H54 (cell line): ENCODE results near the gene SPATA18.

Experiments used
- DNase-seq: peaks from one replicate; pipeline ENCODE4 v3.0.0; 2011; ENCODE audit warnings: low spot score, mixed read lengths; ENCODE audit not compliant: insufficient read length
- FAIRE-seq: peaks from 3 replicates; lab custom pipeline; 2011; peaks lifted over from hg19 to GRCh38; lab: Jason Lieb, UNC
- POLR2A ChIP-seq: IDR thresholded peaks from 2 replicates; pipeline ENCODE4 v1.6.1; 2011; ENCODE audit warnings: low read depth, mild to moderate bottlenecking, low read length

The SPATA18 gene

GRCh38 chr4:52051213-52051614 is at the start of gene SPATA18:
Gene SPATA18 (plus strand): TSS chr4:52051304. CDS start chr4:52051705, 401 bp downstream.
- DNase-seq (no peak), FAIRE-seq (no peak)
- TF ChIP-seq POLR2A = 0 out of 2 replicates have a peak, but pooled peaks have one; percentile 17

GRCh38 chr4:52001616-52002015 is 49.5 kb upstream of the SPATA18 start:
- DNase-seq (no peak), FAIRE-seq (no peak)

GRCh38 chr4:52004414-52004813 is 46.7 kb upstream of the SPATA18 start:
- no peak for TF ChIP-seq POLR2A
- no peak for FAIRE-seq

More at GRCh38 chr4:52001616-52002015, 49.5 kb upstream of the SPATA18 start:
- no peak for TF ChIP-seq POLR2A

GRCh38 chr4:52005604-52006273 is 45.4 kb upstream of the SPATA18 start:
- FAIRE-seq (no peak), DNase-seq (no peak)
- no peak for TF ChIP-seq POLR2A

More at GRCh38 chr4:52004414-52004813, 46.7 kb upstream of the SPATA18 start:
- DNase-seq = no peak

GRCh38 chr4:52006887-52007286 is 44.2 kb upstream of the SPATA18 start:
- no peak for DNase-seq
- FAIRE-seq = no peak

GRCh38 chr4:52010986-52011385 is 40.1 kb upstream of the SPATA18 start:
- FAIRE-seq (no peak), DNase-seq (no peak)
- TF ChIP-seq POLR2A = no peak

More at GRCh38 chr4:52006887-52007286, 44.2 kb upstream of the SPATA18 start:
- TF ChIP-seq POLR2A = no peak

GRCh38 chr4:52012651-52013050 is 38.5 kb upstream of the SPATA18 start:
- no peak for TF ChIP-seq POLR2A
- FAIRE-seq = no peak

GRCh38 chr4:52014903-52015302 is 36.2 kb upstream of the SPATA18 start:
- FAIRE-seq = no peak
- DNase-seq = no peak
- no peak for TF ChIP-seq POLR2A

More at GRCh38 chr4:52012651-52013050, 38.5 kb upstream of the SPATA18 start:
- no peak for DNase-seq

- DNase-seq = no peak
- FAIRE-seq = no peak
- no peak for TF ChIP-seq POLR2A
These were observed 35.7 kb upstream of the SPATA18 start for GRCh38 chr4:52015366-52015765.

- no peak for TF ChIP-seq POLR2A
- no peak for DNase-seq
- FAIRE-seq = no peak
These were observed 34.1 kb upstream of the SPATA18 start for GRCh38 chr4:52016981-52017380.

GRCh38 chr4:52017814-52018213 is 33.3 kb upstream of the SPATA18 start:
- DNase-seq (no peak), FAIRE-seq (no peak)
- TF ChIP-seq POLR2A = no peak

GRCh38 chr4:52019936-52020657 is 31.0 kb upstream of the SPATA18 start, which contains the start of gene LRRC66:
Gene LRRC66 (minus strand): TSS chr4:52020363. CDS start chr4:52017613, 2,750 bp downstream.
- FAIRE-seq = no peak
- TF ChIP-seq POLR2A = no peak
- DNase-seq = no peak

- FAIRE-seq = peak; percentile 45
- DNase-seq = no peak
These were observed 22.1 kb upstream of the SPATA18 start for GRCh38 chr4:52028970-52029369.

GRCh38 chr4:52032005-52032404 is 19.1 kb upstream of the SPATA18 start:
- DNase-seq (no peak), FAIRE-seq (no peak)
- no peak for TF ChIP-seq POLR2A

More at GRCh38 chr4:52028970-52029369, 22.1 kb upstream of the SPATA18 start:
- TF ChIP-seq POLR2A = no peak

GRCh38 chr4:52035190-52035589 is 15.9 kb upstream of the SPATA18 start:
- no peak for TF ChIP-seq POLR2A
- no peak for FAIRE-seq

More at GRCh38 chr4:52035190-52035589, 15.9 kb upstream of the SPATA18 start:
- no peak for DNase-seq
